Measurements from ENCODE around the gene HHAT.

The HHAT gene

DNA sequence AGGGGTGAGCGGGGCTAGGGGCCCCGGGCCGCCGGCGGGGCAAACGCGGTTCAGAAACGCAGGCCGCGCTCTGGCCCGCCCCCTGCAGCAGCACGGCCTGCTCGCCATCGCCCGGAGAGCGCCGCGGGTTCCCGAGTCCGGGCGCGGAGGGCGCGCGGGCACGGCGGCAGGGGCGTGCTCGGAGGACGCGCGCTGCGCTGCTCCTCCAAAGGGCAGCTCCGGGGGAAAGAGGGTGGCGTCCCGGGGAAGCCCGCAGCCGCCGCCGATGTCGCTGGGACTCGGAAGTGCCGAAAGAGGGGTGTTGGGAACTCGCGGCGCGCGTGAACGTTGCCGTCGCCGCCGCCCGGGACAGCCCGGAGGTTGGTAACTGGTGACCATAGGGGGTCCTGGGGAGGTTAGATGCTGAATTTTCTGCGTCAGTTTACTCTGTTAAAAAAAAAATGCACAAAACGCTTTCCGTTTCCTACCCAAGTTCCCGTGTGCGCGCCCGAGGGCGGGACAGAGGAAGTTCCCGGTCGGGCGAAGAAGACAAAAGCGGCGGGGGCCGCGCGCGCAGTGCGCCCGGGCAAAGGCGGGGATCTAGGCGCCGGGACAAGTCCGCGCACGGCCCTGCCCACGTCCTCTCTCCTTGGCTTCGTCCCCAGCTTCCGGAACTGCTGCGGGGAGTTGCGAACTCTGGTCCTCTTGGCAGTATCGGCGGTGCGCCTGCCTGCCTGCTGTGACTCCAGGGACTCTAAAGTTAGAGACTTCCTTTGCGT is at the start of gene HHAT:
Gene HHAT (plus strand): TSS at position 157 of the 758 bp plus-strand sequence. CDS start 20,074 bp downstream, outside the sequence.
- peak; percentile 28 for DNase-seq

DNA sequence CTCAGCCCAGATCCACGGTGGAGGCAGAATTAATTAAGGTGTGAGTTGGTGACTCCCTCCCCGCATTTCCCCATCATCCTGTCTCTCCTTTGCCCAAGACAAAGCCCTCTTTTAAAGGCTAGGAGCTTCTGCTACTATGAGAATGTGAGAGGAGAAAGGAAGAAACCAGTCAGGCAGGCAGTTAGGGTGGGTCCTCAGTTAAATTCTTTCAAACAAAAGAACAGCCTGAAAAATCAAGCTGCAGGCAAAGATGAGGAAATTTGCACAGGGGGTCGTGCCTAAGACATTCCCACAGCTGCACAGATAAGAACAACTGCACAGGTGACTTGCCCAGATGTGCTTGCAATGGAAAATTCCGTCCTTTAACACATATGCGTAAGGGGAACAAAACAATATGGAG is 48.5 kb upstream of the HHAT start:
- no peak for DNase-seq

DNA sequence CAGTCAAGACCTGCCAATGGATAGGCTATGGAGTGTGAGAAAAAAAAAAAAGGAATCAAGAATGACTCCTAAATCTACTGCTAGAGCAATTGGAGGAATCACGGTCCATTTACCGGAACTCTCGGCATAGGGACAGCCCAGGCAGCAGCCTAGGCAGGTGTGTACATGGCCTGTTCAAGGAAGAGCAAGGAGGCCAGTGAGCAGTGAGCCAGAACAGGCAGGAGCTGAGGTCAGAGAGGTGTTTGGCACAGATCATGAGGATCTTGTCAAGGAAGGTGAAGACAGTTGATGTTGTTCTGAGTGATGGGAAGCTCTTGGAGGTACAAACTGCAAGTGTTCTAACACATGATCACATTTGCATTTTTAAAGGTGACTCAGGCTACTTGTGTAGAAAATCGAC is 40.6 kb upstream of the HHAT start:
- no peak for DNase-seq

DNA sequence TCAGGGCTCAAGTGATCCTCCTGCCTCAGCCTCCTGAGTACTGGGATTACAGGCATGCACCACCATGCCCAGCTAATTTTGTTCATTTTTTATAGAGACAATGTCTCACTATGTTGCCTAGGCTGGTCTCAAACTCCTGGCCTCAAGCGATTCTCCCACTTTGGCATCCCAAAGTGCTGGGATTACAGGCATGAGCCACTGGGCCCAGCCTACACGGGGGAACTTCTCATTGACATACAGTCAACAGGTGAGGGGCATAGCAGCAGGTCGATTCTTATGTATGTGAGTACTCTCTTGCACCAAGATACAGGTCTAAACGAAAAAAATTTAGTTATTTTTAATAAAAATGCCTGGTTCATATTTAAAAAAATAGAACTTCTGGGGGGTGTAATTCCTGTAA is 39.5 kb upstream of the HHAT start:
- DNase-seq: no peak

DNA sequence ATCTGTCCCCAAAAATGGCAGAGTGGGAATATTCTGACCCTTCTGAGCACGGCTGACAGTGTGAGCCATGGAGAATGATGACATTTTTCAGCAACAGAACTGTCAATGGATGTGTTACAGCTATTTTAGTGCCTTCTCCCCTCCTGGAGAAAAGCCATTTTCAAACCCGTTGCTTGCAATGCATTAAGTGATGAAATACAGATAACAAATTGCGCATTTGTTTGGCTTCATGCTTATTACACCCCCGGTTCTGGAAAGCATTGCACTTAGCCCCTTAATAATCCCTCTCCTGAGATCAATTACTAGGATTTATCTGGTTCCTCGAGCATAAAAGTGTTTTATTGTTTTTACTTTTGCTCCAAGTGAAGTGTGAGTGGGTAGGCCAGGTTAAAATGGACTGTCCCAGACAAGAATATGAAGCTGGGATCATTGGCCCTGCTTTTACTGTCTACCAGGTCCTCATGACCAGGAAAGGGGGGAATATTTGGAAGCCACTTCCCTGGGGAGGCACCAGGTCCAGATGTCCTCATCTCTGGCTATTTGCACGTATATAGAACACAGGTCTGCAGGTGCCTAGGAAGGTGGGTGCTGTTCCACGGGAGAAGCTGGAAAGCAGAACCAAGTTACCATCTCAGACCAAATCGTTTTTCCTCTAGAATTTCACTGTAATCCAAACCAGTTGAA is 37.5 kb upstream of the HHAT start:
- DNase-seq: no peak

DNA sequence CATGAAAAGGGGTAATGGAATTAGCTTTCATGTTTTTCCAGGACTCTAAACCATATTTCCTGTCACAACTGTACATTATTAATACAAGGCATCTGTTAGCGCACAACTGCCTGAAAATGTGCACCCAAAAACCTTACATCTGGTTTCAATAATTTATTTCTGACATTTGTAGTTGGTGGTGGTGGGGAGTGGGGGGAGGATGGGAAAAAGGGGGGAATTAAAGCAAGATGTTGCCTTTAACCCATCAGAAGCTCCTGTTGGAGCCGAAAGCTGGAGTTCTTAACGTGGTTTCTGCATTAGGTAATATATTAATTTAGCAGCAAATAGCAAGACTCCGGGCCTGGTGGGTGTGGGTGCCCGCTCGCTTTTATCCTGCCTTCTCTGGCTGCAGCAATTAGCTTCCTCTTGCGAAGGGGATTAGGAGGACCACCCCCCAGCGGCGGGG is 36.9 kb upstream of the HHAT start:
- DNase-seq: no peak

DNA sequence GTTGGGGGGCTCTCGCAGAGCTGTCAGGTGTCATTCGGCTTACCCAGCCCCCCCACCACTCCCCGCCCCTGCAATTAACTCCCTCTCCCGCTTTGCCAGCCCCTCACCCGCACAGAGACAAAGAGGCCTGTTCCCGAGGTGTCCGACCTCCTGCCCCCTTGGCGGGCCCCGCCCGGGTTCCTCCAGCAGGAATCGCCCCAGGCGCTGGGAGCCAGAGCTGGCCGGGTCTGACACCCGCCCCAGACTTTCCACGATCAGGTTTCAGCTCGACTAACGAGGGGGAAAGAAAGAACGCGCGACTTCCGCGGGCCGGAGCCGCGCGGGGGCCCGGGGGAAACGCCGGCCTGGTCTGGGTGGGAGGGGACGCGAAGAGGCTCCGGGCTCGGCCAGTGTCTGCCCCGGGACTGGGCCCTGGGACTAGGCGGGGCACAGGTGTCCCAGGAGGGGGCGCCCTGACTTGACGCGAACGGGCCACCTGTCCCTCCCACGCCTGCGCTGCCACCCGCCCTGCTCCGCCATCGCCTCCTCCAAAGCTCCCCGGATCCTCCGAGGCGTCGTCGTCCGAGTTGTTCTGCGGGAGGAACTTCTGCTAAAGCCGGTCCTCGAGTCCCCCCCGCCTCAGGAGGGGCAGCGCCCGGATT is 36.4 kb upstream of the HHAT start:
- DNase-seq: peak; percentile 11

DNA sequence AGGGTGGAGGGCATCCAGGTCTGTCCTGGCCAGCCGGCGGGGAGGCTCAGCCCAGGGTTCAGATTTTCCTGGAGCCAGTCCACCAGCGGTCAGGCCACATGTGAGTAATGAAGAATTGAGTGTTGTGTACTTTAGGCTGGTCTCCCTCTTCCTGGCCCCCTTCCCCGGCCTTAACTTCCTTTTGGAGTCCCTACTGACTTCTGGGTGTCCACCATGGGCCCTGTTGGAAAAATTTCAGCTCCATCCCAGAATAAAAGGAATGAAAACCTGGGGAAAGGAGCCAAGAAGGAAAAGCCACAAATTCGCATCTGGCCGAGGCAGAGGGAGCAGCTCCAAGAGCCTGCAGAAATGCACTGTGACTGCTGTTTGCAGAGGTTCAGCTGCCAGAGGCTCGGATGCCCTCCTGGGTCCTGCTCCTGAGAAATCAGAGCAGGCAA is 35.5 kb upstream of the HHAT start:
- DNase-seq: no peak

DNA sequence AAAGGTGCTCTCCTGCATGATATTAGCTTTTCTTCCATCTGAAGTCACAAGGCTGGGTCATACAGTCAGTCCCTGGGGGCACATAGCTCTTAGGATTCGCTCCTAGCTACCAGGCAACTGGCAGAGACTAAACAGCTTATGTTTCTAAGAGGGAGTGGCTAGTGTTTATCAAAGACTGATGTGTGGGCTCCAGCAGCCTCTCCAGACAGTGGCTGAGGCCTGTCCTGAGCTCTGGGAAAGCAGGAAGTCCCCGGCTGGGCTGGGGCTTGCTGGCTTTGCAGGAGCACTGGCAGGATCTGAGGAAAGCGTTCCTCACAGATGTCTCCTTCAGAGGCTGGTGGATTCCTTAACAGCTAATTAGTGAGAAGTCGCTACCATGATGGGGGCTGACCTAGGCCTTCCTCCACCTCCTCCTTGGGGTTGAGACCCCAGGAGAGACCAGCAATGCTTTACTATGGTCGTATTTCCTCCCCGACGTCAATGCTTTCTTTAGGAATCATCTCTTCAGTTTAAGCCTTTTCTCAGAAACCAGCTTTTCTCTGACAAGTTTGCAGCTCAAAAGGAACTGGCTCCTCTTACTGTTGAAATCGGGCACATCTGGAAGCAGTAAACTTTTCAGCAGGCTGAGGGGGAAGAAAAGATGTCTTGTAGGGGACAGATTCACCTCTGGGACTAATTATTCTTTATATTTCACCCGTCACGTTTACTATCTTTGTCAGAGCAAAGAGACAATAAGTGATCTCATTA is 33.5 kb upstream of the HHAT start:
- DNase-seq: no peak

DNA sequence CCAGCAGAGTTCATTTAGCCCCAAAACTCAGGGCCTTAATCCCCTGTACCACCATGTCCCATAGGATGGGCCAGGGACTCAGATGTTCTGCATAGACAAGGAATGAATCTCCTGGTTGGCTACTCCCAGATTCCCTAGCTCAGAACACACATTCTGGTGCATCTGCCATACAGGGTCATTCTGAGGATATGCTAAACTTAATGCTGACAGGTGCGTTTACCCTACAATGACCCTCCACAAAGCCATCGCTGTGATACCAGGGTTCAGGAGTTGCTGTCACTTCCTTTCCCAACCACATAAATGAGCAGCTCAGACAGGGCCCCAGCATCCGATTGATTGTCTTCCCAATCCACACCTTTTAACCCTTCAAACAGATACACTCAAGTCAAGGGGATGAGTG is 32.0 kb upstream of the HHAT start:
- no peak for DNase-seq

DNA sequence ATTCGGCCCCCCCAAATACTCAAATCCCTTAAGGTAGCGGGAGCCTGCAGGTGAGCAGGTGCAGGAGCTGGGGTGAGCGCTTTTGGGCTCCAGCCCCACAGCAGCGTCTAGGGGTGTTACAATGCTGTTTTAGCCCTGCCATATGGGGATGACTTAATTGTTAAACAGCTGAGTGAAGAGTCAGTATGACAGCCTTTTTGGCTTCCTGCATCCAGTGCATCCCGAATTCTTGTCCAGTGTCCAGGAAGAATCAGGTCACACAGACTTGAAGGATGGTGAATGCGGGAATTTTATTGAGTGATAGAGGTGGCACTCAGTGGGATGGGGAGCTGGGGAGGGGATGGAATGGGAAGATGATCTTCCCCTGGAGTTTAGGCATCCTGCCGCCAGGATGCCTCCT is 30.4 kb upstream of the HHAT start:
- no peak for DNase-seq

DNA sequence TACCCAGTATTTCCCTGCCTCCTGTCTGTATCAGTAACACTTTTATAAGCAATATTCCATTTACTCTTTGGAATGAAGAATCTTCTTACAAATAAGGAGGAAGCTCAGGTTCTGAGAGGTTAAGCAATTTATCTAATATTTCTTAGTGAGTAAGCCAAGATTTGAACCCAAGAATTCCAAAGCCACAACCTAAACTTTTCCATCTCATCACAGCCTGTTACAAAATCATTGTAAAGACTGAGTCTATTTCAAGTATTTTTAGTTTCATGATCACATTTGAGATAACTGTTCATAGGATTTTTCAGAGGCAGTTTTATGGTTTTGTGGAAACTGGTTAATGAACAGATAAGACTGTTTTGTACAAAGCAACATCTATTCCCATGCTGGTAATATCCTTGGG is 29.8 kb upstream of the HHAT start:
- DNase-seq: no peak

DNA sequence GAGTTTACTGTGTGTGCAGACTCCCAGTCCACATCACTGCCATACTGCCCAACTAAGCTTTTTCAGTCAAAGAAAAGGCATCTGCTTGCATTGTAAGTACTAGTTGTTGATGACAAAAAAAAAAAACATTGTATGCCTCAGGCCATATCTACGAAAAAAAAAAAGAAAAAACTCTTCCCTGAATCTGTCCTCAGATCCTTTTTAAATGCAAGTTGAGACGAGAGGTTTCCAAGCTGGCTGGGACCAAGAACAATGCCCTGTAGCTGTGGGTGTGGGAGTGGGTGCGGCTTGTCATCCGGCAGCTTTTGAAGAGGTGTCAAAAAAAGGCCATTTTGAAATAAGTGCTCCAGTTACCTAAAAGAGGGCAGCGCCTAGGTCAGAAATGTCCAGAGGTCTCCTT is 29.2 kb upstream of the HHAT start:
- no peak for DNase-seq

DNA sequence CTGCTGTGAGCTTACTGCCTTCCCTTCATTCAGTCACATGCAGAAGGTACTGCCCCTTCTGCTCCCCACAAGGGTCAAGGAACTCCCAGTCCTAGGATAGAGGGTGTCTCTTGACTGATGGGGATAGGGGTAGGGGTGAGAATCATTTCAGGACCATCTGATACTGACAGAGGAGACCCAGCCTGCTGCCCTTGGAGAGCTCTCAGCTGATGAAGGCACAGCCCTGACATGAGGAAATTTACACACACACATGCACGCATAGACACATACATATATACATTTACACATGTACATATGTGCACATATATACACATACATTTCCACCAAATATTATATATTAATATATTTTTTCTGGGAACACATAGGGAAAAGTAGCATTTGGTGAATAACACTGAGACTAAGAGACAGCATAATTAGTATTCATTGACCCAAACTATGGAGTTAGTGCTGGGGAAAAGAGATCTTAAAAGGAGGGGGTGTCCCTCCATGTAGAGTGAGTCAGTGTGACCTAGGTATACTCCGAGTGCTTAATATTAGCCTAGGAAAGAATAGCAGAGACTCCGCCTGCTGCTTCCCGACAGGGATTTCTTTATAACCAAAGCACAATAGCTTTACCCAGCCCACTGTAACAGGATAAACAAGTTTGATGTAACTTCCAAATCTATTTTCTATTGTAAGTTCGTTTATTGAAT is 27.6 kb upstream of the HHAT start:
- no peak for DNase-seq

DNA sequence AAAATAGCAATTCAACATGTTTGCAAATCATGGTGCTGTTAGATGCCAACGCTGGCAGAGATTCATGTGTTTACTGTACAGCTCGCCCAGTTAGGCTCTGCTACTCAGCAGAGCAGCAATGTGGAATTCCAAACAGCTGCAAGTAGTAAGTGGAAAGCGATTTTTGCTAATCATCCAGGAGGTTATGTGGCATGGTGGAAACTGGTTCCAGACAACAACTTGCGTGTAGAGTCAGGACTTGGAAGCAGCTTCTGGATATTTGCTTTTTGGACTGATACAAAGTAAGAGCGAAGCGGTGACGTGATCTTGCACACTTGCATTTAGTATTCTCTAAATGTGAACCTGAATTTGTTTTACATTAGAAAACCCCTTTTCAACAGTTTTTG is 27.1 kb upstream of the HHAT start:
- DNase-seq: no peak

DNA sequence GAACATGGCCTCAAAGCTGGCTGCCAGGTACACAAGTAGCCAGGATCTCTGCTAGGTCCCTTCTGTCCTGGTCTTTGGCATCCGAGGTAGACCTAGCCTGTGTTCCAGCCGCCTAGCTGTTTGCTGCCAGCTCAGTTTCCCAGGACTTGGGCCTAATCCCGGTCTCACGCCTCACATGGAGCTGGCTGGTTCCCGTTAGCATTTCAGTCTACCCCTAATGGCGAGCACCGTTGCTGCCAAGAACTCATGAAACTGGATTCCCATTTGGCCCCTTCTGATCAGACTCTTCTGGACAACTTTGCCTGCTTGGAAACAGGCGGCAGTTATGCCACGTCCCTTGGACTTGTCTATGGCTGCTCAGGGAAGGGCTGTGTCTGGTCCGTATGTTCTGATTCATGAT is 26.2 kb upstream of the HHAT start:
- DNase-seq: no peak

DNA sequence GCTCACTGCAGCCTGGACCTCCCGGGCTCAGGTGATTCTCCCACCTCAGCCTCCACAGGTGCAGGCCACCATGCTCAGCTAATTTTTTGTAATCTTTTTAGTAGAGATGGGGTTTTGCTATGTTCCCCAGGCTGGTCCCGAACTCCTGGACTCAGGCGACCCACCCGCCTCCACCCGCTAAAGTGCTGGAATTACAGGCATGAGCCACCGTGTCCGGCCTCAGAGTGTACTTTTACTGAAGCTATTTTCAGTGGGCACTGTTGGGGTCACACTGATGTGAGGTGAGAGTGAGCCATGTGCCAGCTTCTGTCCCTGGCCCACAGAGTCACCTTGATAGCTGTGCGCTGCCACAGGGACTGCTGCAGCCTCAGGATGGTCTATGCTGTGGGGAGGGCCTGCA is 25.3 kb upstream of the HHAT start:
- DNase-seq: no peak

DNA sequence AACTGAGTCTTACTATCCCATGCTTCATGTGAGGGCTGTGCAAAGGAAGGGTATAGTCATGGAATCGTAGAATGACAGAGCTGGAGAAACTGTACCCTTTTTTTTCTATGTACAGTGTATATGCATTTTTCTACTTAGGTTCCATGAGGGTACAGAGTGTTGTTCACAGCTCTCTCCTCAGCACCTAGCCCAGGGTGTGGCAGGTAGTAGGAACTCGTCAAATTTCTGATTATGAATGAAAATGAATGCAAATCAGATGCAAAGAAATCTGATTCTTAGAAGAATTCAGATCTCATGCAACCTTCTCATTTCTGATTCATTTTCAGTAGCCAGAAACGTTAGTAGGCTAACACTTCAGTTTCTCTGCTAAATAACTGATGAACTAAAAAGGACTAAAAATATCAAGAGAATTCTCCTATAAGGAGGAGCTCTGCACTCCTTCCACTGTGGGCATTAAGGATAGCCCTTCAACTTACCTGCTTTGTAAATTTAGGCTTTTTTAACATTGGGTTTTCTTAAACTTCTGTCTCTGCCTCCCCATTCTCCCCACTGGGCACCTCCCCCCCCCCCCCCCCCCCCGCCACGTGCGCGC is 18.0 kb upstream of the HHAT start:
- DNase-seq: no peak

DNA sequence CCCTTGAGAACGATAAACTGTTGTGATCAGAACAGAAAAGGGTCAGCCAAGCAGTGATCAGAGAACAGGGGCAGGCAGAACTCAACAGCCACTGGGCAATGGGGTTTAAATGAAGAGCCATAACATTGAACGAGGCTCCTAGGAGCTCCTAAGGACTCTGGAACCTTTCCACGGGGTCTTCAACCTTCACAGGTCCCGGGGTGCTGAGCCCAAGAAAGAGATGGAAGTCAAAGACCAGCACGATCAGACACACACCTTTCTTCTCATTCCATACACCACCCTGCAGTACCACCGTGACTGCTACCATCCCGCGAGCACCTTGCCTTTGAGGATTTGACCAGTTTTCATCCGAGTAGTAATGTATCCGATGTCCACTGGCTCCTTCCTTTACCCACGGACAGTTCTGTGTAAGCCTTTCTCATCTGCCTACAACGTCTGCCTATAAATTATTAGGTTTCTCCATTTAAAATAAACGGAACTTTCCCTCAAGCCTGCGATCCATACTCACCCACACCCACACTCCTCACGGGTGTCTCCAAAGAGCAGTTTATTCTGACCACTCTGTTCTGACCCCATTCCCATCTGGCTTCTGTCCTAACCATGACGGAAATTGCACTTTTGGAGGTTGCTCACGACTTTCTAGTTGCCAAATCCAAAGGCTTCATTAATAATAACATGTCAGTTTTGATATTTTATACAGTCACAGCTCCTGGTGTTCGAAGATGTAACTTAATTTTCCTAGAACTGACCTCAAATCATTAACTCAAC is 16.8 kb upstream of the HHAT start:
- no peak for DNase-seq

DNA sequence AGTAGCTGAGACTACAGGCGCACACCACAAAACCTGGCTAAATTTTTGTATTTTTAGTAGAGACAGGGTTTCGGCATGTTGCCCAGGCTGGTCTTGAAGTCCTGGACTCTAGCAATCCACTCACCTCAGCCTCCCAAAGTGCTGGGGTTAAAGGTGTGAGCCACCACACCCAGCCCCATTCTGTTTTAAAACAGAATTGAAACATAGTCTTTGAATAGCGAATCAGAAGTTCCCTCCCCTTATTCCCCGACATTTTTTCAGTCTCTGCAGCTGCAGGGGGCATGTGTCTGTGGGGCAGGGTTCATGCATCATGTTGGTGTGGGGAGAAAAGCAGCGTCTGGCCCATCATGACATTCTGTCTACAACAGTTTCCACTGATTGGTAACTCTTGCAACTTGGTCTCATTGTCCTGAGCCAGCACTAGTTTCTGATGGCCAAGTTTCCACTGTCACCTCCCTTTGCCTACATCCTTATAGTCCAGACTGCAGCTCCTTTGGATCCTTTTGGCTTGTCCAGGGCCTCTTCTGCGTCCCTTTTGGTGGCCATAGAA is 15.6 kb upstream of the HHAT start:
- no peak for DNase-seq

DNA sequence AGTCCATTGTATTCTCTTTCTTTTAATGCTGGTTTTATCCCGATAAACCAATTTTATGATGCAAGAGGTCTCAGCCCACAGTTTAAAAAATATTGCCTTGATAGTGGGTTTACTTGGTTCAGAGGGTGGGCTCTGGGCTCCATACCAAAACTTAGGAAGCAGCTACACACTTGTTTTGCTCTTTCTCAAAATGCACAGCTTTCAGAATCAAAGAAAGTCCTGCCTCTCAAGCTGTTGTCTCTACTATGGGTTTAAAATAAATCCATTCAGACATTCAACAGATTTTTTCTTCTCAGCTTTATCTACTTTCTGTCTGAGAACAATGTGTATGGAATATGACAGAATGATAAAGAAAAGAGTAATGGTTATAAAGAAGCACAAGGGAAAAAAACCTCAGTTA is 14.8 kb upstream of the HHAT start:
- DNase-seq: no peak
